ENCODE data around the gene CUL9. TPM values are rescaled to one million over a fixed set of nuclear protein-coding genes. Genes with fewer than 3 reads are reported as not detected.

The CUL9 gene
- total RNA-seq, 2 donors from 2014 or later: 73.9 to 78.0 TPM

GRCh38 chr6:43150051-43150751 is 31.8 kb upstream of the CUL9 start:
- Mint-ChIP-seq H3K4me3 (no peak overlapping the region), H3K27me3 (peaks cover 15% of the 10 kb centered on the region), H3K36me3 (ENCODE audit: low read depth) (no peaks in the 10 kb centered on the region), H3K27ac (no peak overlapping the region), H3K4me1 (peaks cover 2% of the 10 kb centered on the region)
- DNase-seq: no peak
- H3K9me3 ChIP-seq (ENCODE audit: control insufficient read depth, low read length, poor library complexity, severe bottlenecking): no peaks in the 10 kb centered on the region
- ATAC-seq: no peak

GRCh38 chr6:43159599-43159998 is 22.4 kb upstream of the CUL9 start:
- DNase-seq: no peak
- Mint-ChIP-seq H3K4me3 (no peak overlapping the region), H3K36me3 (ENCODE audit: low read depth) (no peaks in the 10 kb centered on the region), H3K27ac (no peak overlapping the region), H3K4me1 (no peaks in the 10 kb centered on the region), H3K27me3 (no peaks in the 10 kb centered on the region)
- ATAC-seq: no peak
- H3K9me3 ChIP-seq (ENCODE audit: control insufficient read depth, low read length, poor library complexity, severe bottlenecking): no peaks in the 10 kb centered on the region

GRCh38 chr6:43163899-43164298 is 18.1 kb upstream of the CUL9 start:
- ATAC-seq (no peak), DNase-seq (no peak)
- H3K27me3 Mint-ChIP-seq: no peaks in the 10 kb centered on the region
- no peaks in the 10 kb centered on the region for H3K36me3 Mint-ChIP-seq (ENCODE audit: low read depth)
- no peaks in the 10 kb centered on the region for H3K4me1 Mint-ChIP-seq
- no peak overlapping the region for H3K27ac Mint-ChIP-seq
- H3K4me3 Mint-ChIP-seq: no peak overlapping the region
- H3K9me3 ChIP-seq (ENCODE audit: control insufficient read depth, low read length, poor library complexity, severe bottlenecking): no peaks in the 10 kb centered on the region

- no peaks in the 10 kb centered on the region for H3K9me3 ChIP-seq (ENCODE audit: control insufficient read depth, low read length, poor library complexity, severe bottlenecking)
- peak overlapping the region; percentile 97 for H3K27ac Mint-ChIP-seq
- no peak for ATAC-seq
- no peak for DNase-seq
- H3K36me3 Mint-ChIP-seq (ENCODE audit: low read depth): peaks cover 2% of the 10 kb centered on the region
- H3K27me3 Mint-ChIP-seq: no peaks in the 10 kb centered on the region
- H3K4me1 Mint-ChIP-seq: peaks cover 34% of the 10 kb centered on the region
- peak overlapping the region; percentile 99 for H3K4me3 Mint-ChIP-seq
Observed at GRCh38 chr6:43170417-43170930, 11.5 kb upstream of the CUL9 start.

GRCh38 chr6:43170931-43171706 is 10.9 kb upstream of the CUL9 start, which contains the start of gene SRF:
Gene SRF (plus strand): TSS chr6:43171269. CDS start chr6:43171657, 388 bp downstream.
- ATAC-seq (peak; percentile 81), DNase-seq (peak; percentile 92 to 99 (median 97))
- Mint-ChIP-seq H3K4me3 (peak within 1 kb of the TSS; percentile 99), H3K27ac (peak within 1 kb of the TSS; percentile 97), H3K4me1 (peaks cover 36% of the 10 kb centered on the region), H3K27me3 (no peaks in the 10 kb centered on the region), H3K36me3 (ENCODE audit: low read depth) (peaks cover 2% of the 10 kb centered on the region)
- H3K9me3 ChIP-seq (ENCODE audit: control insufficient read depth, low read length, poor library complexity, severe bottlenecking): no peaks in the 10 kb centered on the region

- H3K9me3 ChIP-seq (ENCODE audit: control insufficient read depth, low read length, poor library complexity, severe bottlenecking): no peaks in the 10 kb centered on the region
- peaks cover 37% of the 10 kb centered on the region for H3K4me1 Mint-ChIP-seq
- peak overlapping the region; percentile 99 for H3K4me3 Mint-ChIP-seq
- H3K36me3 Mint-ChIP-seq (ENCODE audit: low read depth): peaks cover 2% of the 10 kb centered on the region
- DNase-seq (peak; percentile 31 to 37 (median 35)), ATAC-seq (no peak)
- peak overlapping the region; percentile 96 for H3K27ac Mint-ChIP-seq
- H3K27me3 Mint-ChIP-seq: no peaks in the 10 kb centered on the region
Observed at GRCh38 chr6:43171707-43172103, 10.3 kb upstream of the CUL9 start.

GRCh38 chr6:43172104-43173007 is 9.6 kb upstream of the CUL9 start:
- Mint-ChIP-seq H3K4me3 (peak overlapping the region; percentile 99), H3K27me3 (no peaks in the 10 kb centered on the region), H3K4me1 (peaks cover 37% of the 10 kb centered on the region), H3K36me3 (ENCODE audit: low read depth) (peaks cover 2% of the 10 kb centered on the region), H3K27ac (peak overlapping the region; percentile 96)
- DNase-seq (peak; percentile 27 to 54 (median 53)), ATAC-seq (no peak)
- no peaks in the 10 kb centered on the region for H3K9me3 ChIP-seq (ENCODE audit: control insufficient read depth, low read length, poor library complexity, severe bottlenecking)

- ATAC-seq (no peak), DNase-seq (no peak)
- H3K27me3 Mint-ChIP-seq: no peaks in the 10 kb centered on the region
- peak overlapping the region; percentile 99 for H3K4me3 Mint-ChIP-seq
- peak overlapping the region; percentile 96 for H3K27ac Mint-ChIP-seq
- H3K9me3 ChIP-seq (ENCODE audit: control insufficient read depth, low read length, poor library complexity, severe bottlenecking): no peaks in the 10 kb centered on the region
- peaks cover 37% of the 10 kb centered on the region for H3K4me1 Mint-ChIP-seq
- H3K36me3 Mint-ChIP-seq (ENCODE audit: low read depth): peaks cover 2% of the 10 kb centered on the region
Observed at GRCh38 chr6:43173591-43174262, 8.3 kb upstream of the CUL9 start.

GRCh38 chr6:43174263-43175112 is 7.5 kb upstream of the CUL9 start:
- Mint-ChIP-seq H3K4me3 (peak overlapping the region; percentile 67), H3K27me3 (no peaks in the 10 kb centered on the region), H3K27ac (peak overlapping the region; percentile 96), H3K4me1 (peaks cover 37% of the 10 kb centered on the region), H3K36me3 (ENCODE audit: low read depth) (peaks cover 2% of the 10 kb centered on the region)
- ATAC-seq: peak; percentile 71
- DNase-seq: peak; percentile 81 to 90 (median 83)
- no peaks in the 10 kb centered on the region for H3K9me3 ChIP-seq (ENCODE audit: control insufficient read depth, low read length, poor library complexity, severe bottlenecking)

GRCh38 chr6:43175676-43176422 is 6.1 kb upstream of the CUL9 start:
- Mint-ChIP-seq H3K4me1 (peaks cover 31% of the 10 kb centered on the region), H3K36me3 (ENCODE audit: low read depth) (peaks cover 1% of the 10 kb centered on the region)

GRCh38 chr6:43176423-43176786 is 5.6 kb upstream of the CUL9 start:
- ATAC-seq (no peak), DNase-seq (no peak)
- Mint-ChIP-seq H3K4me1 (peaks cover 33% of the 10 kb centered on the region), H3K36me3 (ENCODE audit: low read depth) (no peaks in the 10 kb centered on the region), H3K4me3 (no peak overlapping the region), H3K27ac (no peak overlapping the region), H3K27me3 (no peaks in the 10 kb centered on the region)
- H3K9me3 ChIP-seq (ENCODE audit: control insufficient read depth, low read length, poor library complexity, severe bottlenecking): no peaks in the 10 kb centered on the region

More at GRCh38 chr6:43175676-43176422, 6.1 kb upstream of the CUL9 start:
- DNase-seq (no peak), ATAC-seq (no peak)
- Mint-ChIP-seq H3K27ac (peak overlapping the region; percentile 96), H3K4me3 (no peak overlapping the region), H3K27me3 (no peaks in the 10 kb centered on the region)
- no peaks in the 10 kb centered on the region for H3K9me3 ChIP-seq (ENCODE audit: control insufficient read depth, low read length, poor library complexity, severe bottlenecking)
